Heart right ventricle (tissue), 16 donors: Measurements from ENCODE around the gene NCKAP5. TPM values are rescaled to one million over a fixed set of nuclear protein-coding genes. Genes with fewer than 3 reads are reported as not detected.

ENCODE experiments used
- ATAC-seq, 8 donors: fragments of 200-7000 bp; cut with Tn5 transposase; one replicate each; pipeline ENCODE4 v1.9.1; 2020; ENCODE audit warnings: mild to moderate bottlenecking in 8 of 8, moderate library complexity in 8 of 8, moderate number of reproducible peaks in 1 of 8
- DNase-seq, 2 donors: peaks; one replicate each; pipeline ENCODE4 v3.0.0-alpha.2; 2020
- H3K27ac ChIP-seq, 10 donors: fragments of 200-600 bp; sonication (generic) in 2 of 10; one replicate each; pipeline versions ENCODE4 v1.5.0 to v1.8.0; 2020 to 2022; ENCODE audit warnings: mild to moderate bottlenecking in 3 of 10
- H3K27me3 ChIP-seq, 7 donors: fragments of 200-600 bp; one replicate each; pipeline ENCODE4 v1.8.0; 2021 to 2022; ENCODE audit warnings: mild to moderate bottlenecking in 2 of 7
- H3K36me3 ChIP-seq, 9 donors: fragments of 200-600 bp; sonication (generic) in 1 of 9; one replicate each; pipeline versions ENCODE4 v1.5.0 to v1.8.0; 2020 to 2022; ENCODE audit warnings: mild to moderate bottlenecking in 2 of 9
- H3K4me1 ChIP-seq, 9 donors: fragments of 200-600 bp; sonication (generic) in 1 of 9; one replicate each; pipeline versions ENCODE4 v1.5.0 to v1.8.0; 2020 to 2022; ENCODE audit warnings: mild to moderate bottlenecking in 4 of 9
- H3K4me3 ChIP-seq, 10 donors: fragments of 200-600 bp; sonication (generic) in 2 of 10; one replicate each; pipeline versions ENCODE4 v1.5.0 to v1.8.0; 2020 to 2022; ENCODE audit warnings: mild to moderate bottlenecking in 7 of 10, moderate library complexity in 2 of 10
- H3K9me3 ChIP-seq, 11 donors: fragments of 200-600 bp in 10 of 11; sonication (generic) in 2 of 11; one replicate each; pipeline versions ENCODE4 v1.5.0 to v1.8.0; 2013 to 2022; ENCODE audit warnings: mild to moderate bottlenecking in 2 of 11, control low read depth in 1 of 11, moderate library complexity in 1 of 11
- CTCF ChIP-seq, 9 donors: fragments of 200-600 bp; sonication (generic) in 2 of 9; IDR thresholded peaks; one replicate each; pipeline versions ENCODE4 v1.5.0 to v1.8.0; 2021 to 2022; ENCODE audit warnings: antibody characterized with exemption in 9 of 9, mild to moderate bottlenecking in 5 of 9, moderate library complexity in 1 of 9
- WGBS, 2 donors: extraction: QIAGEN DNeasy Blood & Tissue Kit; methylation state at CpG; one replicate each; pipeline ENCODE4 v1.1.7; 2013; ENCODE audit warnings: inconsistent platforms in 1 of 2; 5-methylcytosine and 5-hydroxymethylcytosine counted together
- intact Hi-C, 10 donors: fragments of 100-400 bp; cut with DNase I; formaldehyde crosslinking; loops; one replicate each; pipeline versions ENCODE4 v1.11.1 to v1.14.2; 2022
- polyA plus RNA-seq, 2 donors: library from polyadenylated mRNA; stranded (reverse); fragments of 200-250 nt; gene quantifications; one replicate each; pipeline ENCODE4 v1.2.3, GENCODE V29; 2013
- total RNA-seq, 10 donors: library from RNA; stranded (reverse); fragmentation: NEBNext Ultra II Directional in 3 of 10; extraction: Animal tissue kit (Norgen Biotek cat#: 25700) in 3 of 10; gene quantifications; one replicate each; pipeline versions ENCODE4 v1.2.1 to v1.2.4, GENCODE V29; 2021 to 2023
- donor health status: Arrhythmogenic right ventricular cardiomyopathy.
- donor health status: ischemic (EF 13 %, LVEDD 7.1; RV severe dilation, severe dysfunction).
- donor health status: healthy with polysubstance abuse.
- donor health status: DM: no; HTN: yes; CAD: no.
- donor health status: DM: no; HTN: no; CAD: no.
- donor health status: ischemic (EF 25% LVEDD 6.9; RV normal size, moderate dysfunction).
- donor health status: ischemic (EF 25% LVEDD 5.7; RV mildly dilated, moderate dysfunction).
- donor health status: healthy.
- donor health status: DM: yes; HTN: yes; CAD: no.
- donor health status: Ischemic cardiomyopathy.
- donor health status: ischemic (EF 35%, LVEDD 5.7; RV mildly dilated, moderate dysfunction).
- donor health status: nonischemic (EF 11% LVEDD 7.7; RV severe dilation, severe dysfunction).
- donor health status: DM: yes; HTN: yes; CAD: no.
- donor health status: PGD.
- donor health status: ischemic (EF 29% LVEDD 5.4; RV normal size, mild dysfunction).
- donor health status: nonischemic (EF 23%, LVEDD 6.1; RV moderate dilation, normal function).

The NCKAP5 gene
- total and polyA plus RNA-seq, 12 donors: 0.57 to 11.7 (median 6.2) TPM

GRCh38 chr2:132732694-132733093 lies 835.6 kb downstream of the NCKAP5 start:
- no peaks in the 10 kb centered on the region for H3K4me1 ChIP-seq
- H3K27ac ChIP-seq: no peak overlapping the region
- no peak for TF ChIP-seq CTCF (IDR thresholded peaks at IDR 0.05)
- DNase-seq: no peak
- no peaks in the 10 kb centered on the region for H3K27me3 ChIP-seq
- H3K36me3 ChIP-seq: peaks cover 0 to 6% (median 0%) of the 10 kb centered on the region in 9 donors
- ATAC-seq: no peak
- no peak overlapping the region for H3K4me3 ChIP-seq
- no peaks in the 10 kb centered on the region for H3K9me3 ChIP-seq
- intact Hi-C loops: no loop called here
- 93 to 95% methylated on average over 6 of the region's 6 CpGs for WGBS, 2 donors

GRCh38 chr2:132731441-132731840 lies 836.8 kb downstream of the NCKAP5 start:
- no peak overlapping the region for H3K27ac ChIP-seq
- no peak overlapping the region for H3K4me3 ChIP-seq
- no peaks in the 10 kb centered on the region for H3K4me1 ChIP-seq
- 93 to 96% methylated on average over 5 of the region's 5 CpGs for WGBS, 2 donors
- no peak for DNase-seq
- H3K9me3 ChIP-seq: no peaks in the 10 kb centered on the region
- no peaks in the 10 kb centered on the region for H3K27me3 ChIP-seq
- no peak for ATAC-seq
- peaks cover 0 to 6% (median 0%) of the 10 kb centered on the region in 9 donors for H3K36me3 ChIP-seq
- intact Hi-C loops: no loop called here
- TF ChIP-seq CTCF (IDR thresholded peaks at IDR 0.05): no peak

GRCh38 chr2:132730611-132731010 lies 837.7 kb downstream of the NCKAP5 start:
- H3K27me3 ChIP-seq: no peaks in the 10 kb centered on the region
- no peaks in the 10 kb centered on the region for H3K4me1 ChIP-seq
- no peak for DNase-seq
- peaks cover 0 to 6% (median 0%) of the 10 kb centered on the region in 9 donors for H3K36me3 ChIP-seq
- TF ChIP-seq CTCF (IDR thresholded peaks at IDR 0.05): no peak
- 94 to 96% methylated on average over 6 of the region's 6 CpGs for WGBS, 2 donors
- intact Hi-C loops: no loop called here
- ATAC-seq: no peak
- H3K27ac ChIP-seq: no peak overlapping the region
- no peak overlapping the region for H3K4me3 ChIP-seq
- H3K9me3 ChIP-seq: no peaks in the 10 kb centered on the region

GRCh38 chr2:132729522-132729921 lies 838.7 kb downstream of the NCKAP5 start:
- ATAC-seq: no peak
- Histone ChIP-seq H3K27ac (no peak overlapping the region), H3K9me3 (no peaks in the 10 kb centered on the region), H3K27me3 (no peaks in the 10 kb centered on the region), H3K4me1 (no peaks in the 10 kb centered on the region), H3K4me3 (no peak overlapping the region), H3K36me3 (peaks cover 0 to 6% (median 0%) of the 10 kb centered on the region in 9 donors)
- no peak for TF ChIP-seq CTCF (IDR thresholded peaks at IDR 0.05)
- intact Hi-C loops: no loop called here
- DNase-seq: no peak
